GM21723 (cell line): ENCODE data around the gene DOCK4.

Experiments
- ATAC-seq: cut with Tn5 transposase; IDR thresholded peaks from one replicate; pipeline ENCODE4 v1.9.1; 2021; ENCODE audit warnings: mild to moderate bottlenecking, moderate library complexity; ENCODE audit not compliant: unreplicated experiment

DOCK4 gene

DNA sequence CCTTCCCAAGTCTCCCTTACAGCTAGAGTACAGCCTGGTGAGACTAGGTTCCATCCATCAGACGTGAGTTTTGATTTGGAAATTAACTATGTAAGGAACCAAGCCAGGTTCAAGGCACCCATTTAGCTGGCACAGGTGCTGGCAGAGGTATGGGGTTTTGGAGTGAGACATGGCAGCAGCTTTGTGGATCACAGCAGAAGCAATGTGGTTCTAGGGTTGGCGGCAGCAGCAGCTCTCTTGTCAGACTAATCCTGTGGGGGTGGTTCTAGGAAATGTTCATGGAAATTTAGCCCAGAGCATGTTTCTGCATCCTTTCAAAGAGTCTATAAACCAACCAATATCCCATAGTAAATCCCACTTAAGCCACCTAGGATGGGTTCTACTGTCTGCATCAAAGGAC is 142.2 kb downstream of the DOCK4 start:
- ATAC-seq, result no peak

DNA sequence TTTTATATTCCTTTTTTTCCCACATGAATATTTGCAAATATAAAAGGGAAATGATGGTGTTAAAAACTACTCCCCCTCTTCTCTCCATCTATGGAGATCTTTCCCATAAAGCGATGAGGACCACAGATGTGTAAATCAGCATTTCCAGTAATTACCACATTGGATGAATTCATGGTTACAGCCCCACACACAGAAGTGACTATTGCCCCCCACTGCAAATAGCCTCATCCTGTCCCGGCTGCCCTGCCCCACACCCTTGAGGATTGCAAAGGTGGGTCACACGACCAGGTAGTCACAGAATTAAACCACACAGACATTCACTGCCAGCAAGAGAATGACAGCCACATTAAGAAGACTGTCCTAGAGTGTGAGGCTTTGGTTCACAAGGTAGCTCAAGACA is 145.1 kb downstream of the DOCK4 start:
- no peak for ATAC-seq

DNA sequence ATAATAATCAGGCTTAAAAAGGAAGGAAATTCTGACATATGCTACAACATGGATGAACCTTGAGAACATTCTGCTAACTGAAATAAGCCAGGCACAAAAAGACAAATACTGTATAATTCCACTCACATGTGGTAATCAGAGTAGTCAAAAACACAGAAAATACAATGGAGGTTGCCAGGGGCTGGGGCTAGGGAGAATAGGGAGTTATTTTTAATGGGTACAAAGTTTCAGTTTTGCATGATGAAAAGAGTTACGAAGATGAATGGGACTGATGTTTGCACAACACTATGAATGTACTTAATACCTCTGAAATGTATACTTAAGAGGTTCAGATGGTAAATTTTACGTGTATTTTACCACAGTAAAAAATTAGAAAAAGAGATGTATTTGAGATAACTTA is 145.6 kb downstream of the DOCK4 start:
- ATAC-seq, result no peak

DNA sequence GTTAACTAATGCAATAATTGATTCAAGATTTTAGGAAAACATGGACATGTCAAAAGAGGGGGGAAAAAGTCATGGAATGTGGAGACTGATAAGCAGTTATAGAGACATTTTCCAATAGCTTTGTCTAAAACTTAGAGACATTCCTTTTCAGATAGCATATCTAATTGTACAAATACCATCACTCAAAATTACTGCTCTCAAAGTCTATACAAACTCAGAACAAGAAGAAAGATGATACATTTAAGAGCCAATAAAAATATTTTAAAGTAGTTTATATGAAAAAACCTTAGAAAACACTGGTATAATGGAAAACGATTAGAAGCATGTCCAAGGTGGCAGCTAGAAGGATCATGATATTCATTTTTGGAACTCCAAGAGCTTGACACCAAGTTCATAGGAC is 146.5 kb downstream of the DOCK4 start:
- ATAC-seq, result no peak

DNA sequence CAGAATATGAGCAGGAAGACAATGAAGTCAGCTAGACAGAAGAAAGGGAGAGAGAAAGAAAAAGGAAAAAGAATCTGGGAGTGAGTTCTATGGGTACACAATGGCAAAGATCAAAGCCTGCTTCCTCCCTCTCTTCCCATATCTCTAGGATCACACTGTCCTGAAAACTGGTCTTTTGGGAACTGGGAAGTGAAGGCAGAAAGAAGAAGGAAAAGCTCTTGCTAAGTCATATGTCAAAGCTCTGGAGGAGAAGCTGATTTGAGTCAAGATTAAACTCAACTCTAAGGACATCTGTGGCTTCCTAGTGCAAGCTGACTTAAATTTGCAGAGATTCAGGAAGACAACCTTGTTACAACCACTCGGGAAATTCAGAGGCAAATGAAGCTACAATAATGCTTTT is 147.5 kb downstream of the DOCK4 start:
- ATAC-seq, result no peak

DNA sequence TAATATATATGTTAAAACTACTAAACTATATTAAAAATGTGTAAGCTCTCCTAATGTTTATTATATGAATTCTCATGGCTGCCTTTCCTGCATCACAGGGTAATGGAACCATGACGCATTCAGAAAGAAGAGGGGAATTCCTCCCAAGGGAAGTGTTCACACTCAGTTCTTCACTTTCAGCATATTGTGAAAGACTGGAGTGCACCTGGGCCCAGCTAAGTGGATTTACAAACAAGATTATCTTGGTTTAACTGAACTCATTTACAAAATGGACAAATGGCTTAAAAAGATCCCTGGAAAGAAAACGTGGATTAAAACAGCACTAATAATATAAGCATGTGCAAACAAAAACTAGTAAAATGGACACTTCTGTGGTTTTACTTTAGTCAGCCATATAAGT is 149.8 kb downstream of the DOCK4 start:
- ATAC-seq, result peak; percentile 75

DNA sequence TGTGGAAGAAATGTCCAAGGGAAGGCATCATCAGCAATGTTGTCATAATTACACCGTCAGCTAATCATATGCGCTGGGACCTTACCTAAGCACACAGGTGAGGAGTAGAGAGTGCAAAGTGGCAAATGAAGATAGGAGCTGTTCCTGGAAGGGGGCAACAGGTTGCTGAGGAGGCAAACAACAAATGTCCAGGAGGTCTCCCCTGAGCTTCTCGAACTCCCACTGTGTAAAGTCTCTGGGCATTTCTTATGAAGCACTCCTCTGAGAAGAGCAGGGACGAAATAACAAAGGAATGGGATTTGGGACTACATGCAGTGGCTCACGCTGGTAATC is 152.5 kb downstream of the DOCK4 start:
- no peak for ATAC-seq

DNA sequence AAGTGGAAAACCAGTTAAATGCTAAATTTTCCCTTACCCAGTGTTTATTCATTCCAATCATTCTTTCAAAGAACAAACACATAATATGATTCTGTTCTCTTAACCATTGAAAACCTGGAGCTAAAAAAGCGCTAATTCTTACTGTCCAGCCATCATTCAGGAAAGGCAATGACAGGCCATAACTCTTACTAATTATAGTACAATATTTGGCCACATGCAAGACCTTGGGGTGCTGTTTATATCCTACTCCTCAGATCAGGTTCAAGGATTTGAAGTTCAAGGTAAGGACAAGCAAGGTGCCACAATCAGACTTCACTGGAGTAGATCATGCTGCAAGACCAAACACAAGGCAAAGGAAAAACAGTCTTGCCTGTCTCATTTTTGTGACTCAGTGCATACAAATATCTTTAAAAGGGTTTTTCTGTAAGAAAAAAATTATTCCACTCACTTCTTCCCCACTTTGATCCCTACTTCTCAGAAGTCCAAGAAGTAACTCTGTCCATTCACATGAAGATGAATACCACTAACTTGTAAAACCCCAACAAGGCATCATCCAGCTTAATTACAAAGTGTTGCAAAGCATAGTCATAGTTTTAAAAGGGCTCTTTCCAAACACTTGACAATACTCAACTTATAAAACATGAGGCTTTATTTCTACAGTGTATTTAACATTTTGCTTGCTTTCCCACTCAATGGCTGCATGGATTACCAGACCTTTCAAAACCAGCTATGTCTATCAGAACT is 153.0 kb downstream of the DOCK4 start:
- no peak for ATAC-seq

DNA sequence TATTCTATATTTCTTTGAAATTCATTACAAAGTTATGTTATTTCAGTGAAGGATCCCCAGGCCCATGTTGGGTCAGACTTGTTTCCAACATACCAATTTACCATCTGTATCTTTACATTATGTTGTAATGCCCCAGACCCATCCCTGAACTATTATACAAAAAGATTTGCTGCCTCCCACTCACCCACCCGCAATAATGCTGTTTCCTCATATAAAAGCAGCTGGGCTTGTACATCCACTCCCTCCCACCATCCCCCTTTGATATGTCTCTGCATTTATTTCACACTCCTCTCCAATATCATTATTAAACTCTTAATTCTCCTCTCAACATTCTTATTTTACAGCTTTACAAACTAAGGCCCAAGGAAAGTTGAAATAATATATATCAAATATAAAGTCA is 153.7 kb downstream of the DOCK4 start:
- ATAC-seq, result no peak

DNA sequence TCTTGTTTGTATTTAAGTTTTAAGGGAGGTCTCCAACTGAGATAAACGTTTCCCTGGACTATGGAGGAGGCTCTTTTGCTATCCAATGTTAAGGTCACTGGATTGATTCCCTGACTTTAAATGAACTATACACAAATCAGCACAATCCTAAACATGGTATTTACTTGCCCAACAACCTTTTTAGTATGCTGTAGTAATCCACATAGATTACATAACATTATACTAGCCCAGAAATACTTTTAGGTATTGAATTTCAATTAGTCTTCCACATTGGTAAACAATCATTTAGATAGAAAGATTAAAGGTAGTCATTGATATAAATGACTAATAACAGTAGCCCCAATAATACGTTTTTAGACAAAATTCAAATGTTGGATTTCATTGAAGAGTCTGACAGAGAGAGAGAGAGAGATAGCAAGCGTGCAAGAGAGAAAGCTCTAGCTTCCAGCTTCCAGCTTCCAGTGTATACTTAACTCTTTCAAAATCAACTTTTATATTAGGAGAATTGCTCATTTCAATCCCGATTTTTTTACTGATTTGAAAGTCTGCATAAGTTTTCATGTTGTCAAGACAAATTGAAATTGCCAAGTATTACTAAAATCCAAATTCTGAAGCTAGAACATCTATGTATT is 155.8 kb downstream of the DOCK4 start:
- ATAC-seq, result no peak

DNA sequence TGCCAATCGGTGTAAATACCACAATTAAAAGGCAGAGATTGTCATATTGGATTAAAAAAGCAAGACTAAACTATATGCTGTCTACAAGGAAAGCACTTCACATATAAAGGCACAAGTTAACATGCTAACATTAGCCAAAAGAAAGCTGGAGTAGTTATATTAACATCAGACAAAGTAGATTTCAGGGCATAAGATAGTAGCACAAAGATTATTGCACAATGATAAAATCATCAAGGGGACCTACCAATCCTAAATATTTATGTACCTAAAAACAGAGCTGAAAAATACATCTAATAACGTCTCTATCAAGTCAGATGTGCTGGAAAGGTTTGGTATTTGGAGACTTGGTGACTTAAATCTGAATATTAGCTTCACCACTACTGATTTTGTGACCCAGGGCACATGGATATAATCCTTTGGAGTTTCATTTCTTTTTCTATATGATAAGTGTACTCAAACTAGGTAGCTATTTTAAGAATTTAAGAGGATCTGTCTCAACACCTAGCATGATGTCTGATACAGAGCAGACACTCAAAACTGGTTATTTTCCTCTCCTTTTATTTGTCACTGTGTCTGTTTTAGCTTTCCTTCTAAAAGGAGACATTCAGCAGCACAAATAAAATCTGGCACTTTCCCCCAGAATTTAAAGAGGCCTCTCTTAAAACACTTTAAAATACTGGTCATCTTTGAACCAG is 156.5 kb downstream of the DOCK4 start:
- no peak for ATAC-seq

DNA sequence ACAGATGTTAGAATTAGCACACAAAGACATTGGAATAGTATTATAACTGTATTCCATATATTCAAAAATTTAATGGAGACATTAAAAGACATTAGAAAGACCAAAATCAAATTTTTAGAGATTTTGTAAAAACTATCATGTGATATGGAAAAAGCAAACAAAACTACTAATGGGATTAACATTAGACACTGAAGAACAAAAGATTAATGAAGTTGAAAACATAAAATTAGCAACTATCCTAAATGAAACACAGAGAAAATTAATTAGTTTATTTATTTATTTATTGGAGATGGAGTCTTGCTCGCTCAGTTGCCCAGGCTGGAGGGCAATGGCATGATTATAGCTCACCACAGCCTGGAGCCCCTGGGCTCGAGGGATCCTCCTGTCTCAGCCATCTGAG is 158.8 kb downstream of the DOCK4 start:
- no peak for ATAC-seq

DNA sequence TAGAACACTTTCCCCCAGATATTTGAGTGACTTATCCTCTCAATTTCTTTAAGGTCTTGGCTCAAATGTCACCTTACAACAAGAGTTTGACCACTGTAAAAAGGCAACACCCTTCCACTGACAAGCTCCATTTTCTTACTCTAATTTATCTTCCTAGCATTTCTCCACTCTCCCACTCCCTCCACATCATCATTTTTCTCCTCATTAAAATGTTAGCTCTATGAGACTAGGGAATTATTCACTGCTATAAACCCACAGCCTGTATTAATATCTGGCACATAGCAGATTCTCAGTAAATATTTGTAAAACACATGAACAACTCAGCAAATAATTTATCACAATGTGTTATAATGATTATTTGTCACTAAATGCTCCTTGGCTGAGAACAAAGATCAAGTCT is 161.0 kb downstream of the DOCK4 start:
- no peak for ATAC-seq

DNA sequence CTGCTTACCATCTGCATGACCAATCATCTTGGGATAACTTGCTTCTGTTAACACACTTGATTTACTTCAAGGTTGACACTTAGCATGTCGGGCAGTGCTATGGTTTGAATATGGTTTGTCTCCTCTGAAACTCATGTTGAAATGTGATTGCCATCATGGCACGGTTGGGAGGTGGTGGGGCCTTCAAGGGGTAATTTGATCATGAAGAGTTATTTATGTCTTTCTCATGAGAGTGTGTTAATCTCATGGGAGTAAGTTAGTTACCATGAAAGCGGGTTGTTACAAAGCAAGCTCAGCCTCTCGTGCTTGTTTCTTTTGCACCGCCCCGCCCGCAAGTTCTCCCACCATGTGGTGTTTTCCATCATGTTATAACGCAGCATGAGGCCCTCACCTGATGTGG is 163.6 kb downstream of the DOCK4 start:
- ATAC-seq, result no peak

DNA sequence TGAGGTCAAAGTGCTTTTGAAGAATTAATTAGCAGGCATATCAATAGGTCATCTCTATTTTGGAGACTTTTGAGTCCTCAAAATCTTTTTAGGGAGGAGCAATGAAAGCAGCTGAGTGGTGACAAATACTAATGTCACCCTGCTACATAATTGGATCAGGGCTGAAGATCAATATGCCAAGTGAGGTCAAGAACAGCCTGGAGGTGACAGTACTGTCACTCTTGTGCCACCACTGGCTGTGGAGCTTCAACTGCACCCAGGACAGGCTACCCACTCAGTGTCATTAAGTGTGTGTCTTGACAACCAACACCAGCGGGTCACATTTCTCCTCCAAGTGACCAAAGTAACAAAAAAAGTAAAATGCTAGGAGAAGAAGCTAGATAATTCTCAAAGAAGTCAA is 167.8 kb downstream of the DOCK4 start:
- ATAC-seq, result no peak

DNA sequence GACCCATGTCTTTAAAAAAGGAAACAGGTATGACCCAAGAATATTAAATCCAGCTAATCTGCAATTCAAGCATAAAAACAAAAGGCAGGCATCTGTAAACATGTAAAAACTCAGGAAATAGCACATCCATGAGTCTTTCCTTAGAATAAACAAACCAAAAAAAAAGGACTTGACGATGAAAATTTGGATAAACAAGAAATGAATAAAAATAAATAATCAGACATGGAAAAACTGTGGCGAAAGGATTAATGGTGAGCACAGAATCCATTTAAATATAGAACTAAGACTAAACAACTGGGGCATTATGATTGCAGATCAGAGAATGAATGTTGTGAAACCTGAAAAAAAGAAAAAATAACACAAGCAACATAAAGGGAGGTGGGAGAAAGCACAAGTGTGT is 170.1 kb downstream of the DOCK4 start:
- no peak for ATAC-seq

DNA sequence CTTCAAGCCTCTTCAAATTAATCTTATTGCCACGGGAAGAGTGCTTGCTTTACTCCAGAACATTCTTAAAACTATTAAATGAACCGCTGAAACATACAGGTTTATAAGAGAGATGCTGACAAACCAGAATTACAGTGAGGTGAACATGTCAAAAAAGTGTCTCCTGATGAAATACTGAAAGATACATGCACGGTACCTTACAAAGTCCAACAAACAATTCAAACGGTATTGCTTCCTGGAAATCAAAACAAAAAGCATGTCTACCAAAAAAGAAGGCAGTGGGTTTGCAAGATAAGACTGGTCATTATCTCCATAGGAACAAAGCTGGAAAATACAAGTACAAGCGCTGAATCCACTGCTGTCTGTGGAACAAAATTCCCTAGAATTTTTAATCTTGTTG is 174.5 kb downstream of the DOCK4 start:
- ATAC-seq, result no peak

DNA sequence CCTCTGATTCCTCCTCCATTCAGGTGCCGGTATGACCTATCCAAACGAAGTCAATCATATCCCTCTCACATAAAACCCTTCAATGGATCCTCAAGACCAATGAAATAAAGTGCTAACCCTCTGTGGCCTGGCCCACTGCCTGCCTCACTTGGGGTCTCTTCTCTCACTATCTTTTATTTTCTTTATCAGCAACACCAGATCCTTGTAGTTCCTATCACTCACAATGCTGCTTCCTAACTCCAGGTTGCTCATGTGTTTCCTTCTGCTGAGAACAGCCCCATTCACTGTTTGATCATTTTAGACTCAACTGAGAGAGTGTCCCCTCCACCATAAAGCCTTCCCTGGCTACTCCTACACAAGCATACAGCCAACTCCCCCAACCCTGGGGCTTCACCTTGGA is 180.6 kb downstream of the DOCK4 start:
- no peak for ATAC-seq

DNA sequence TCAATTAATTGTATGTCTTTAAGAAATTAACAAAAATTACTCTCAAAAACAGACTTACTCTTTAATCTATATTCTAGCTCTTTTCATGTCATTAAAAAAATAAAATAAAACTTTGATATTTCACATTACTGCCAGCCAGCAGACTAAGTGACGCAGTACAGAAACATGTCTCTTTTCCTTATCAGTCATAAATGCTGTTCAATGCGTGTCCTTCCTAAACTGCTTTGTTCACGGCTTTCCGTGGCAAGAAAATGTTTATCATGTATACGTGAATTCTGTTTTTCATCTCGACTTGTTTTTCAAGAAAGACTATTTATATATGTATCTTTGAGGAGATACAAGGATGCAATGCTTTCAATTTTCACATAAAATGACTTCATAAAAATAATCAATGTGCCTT is 182.4 kb downstream of the DOCK4 start:
- ATAC-seq, result no peak

DNA sequence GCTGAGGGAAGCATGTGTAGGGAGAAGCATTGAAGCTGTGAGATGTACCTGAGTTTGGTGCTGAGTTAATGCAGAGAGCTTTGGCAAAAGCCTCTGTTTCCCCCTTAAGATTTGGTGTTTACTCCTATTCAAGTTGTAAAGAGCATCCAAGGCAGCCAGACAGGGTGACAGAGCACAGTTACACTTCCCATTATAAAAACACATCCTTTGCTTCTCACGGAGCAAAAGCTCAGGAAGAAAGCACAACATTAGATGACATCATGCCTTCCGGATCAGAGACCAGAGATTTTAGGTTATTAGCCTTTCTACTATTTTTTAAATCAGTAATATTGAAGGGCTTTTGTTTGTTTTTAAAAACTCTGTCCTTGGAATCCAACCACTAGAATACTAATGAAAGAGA is 182.9 kb downstream of the DOCK4 start:
- ATAC-seq, result no peak

DNA sequence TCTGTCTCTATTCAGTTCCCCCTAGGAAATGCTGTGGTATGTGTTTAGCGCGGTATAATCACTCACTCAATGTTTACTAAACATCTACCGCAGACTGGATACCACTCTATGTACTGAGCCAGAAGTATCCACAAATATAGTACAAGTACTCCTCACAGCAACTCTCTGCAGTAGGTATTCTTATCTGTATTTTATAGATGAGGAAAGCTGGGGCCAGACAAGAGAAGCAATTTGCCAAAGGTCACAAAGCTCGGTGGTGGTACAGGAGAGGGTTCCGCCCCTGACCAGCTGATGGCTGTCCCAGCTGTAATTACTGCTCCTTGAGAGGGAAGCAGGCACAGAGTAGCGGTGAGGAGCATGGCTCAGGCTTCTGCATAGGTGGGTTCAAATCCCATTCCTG is 184.1 kb downstream of the DOCK4 start:
- no peak for ATAC-seq

DNA sequence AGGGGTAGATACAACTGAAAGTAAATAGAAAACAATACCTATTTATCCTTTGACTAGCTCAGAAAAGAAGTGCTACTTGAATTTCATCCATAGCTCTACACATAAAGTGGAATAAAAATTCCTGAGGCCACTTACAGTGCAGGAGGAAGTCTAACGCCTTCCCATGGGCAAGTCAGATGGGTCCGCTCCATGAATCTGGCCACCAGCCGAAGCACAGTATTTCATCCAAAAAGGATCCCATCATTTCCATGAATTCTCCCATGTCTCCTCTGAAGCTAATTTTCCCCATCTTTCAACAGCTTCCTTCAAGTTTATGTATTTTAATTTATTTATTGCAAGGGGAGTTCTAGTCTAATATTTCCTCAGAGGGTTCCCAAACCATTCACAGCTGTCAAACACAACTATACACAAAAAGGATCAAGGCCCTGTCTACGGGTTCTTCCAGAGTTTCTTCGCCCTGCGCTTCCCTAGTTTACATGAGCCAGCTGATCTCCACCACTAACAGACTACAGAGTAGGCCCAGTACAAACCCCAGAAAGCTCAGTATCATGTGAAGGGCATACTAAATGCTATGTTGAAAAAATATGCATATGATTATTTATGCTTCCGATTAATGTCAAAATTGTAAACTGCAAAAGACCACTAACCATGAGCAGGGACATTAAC is 184.7 kb downstream of the DOCK4 start:
- no peak for ATAC-seq
